ENCODE results near the gene HOXA6.

The HOXA6 gene

GRCh38 chr7:27121684-27122076 is 25.9 kb downstream of the HOXA6 start:
- no peak for DNase-seq

GRCh38 chr7:27119412-27119911 is 28.1 kb downstream of the HOXA6 start:
- no peak for DNase-seq

GRCh38 chr7:27118580-27118979 is 29.0 kb downstream of the HOXA6 start:
- no peak for DNase-seq

- DNase-seq, result no peak
These were observed 29.6 kb downstream of the HOXA6 start for GRCh38 chr7:27117887-27118491.

GRCh38 chr7:27116962-27117886 is 30.4 kb downstream of the HOXA6 start:
- DNase-seq, result no peak

GRCh38 chr7:27116031-27116961 is 31.3 kb downstream of the HOXA6 start:
- DNase-seq, result peak; percentile 53

GRCh38 chr7:27115221-27116026 is 32.1 kb downstream of the HOXA6 start:
- DNase-seq, result peak; percentile 57

GRCh38 chr7:27114881-27115220 is 32.7 kb downstream of the HOXA6 start:
- DNase-seq, result peak; percentile 54

GRCh38 chr7:27113991-27114769 is 33.4 kb downstream of the HOXA6 start:
- peak; percentile 55 for DNase-seq

GRCh38 chr7:27112955-27113949 is 34.3 kb downstream of the HOXA6 start:
- DNase-seq, result peak; percentile 59

- peak; percentile 58 for DNase-seq
These were observed 35.2 kb downstream of the HOXA6 start for GRCh38 chr7:27112361-27112760.

GRCh38 chr7:27111751-27112277 is 35.8 kb downstream of the HOXA6 start:
- no peak for DNase-seq

- peak; percentile 35 for DNase-seq
These were observed 36.4 kb downstream of the HOXA6 start for GRCh38 chr7:27111042-27111750.

GRCh38 chr7:27110186-27111031 is 37.2 kb downstream of the HOXA6 start:
- DNase-seq, result peak; percentile 52

- no peak for DNase-seq
These were observed 37.9 kb downstream of the HOXA6 start for GRCh38 chr7:27109466-27110185.

- peak; percentile 52 for DNase-seq
These were observed 39.0 kb downstream of the HOXA6 start for GRCh38 chr7:27108390-27109127.
